ENCODE results near the gene VAMP4. TPM values are rescaled to one million over a fixed set of nuclear protein-coding genes. Genes with fewer than 3 reads are reported as not detected.
A peak's percentile ranks its signal among the peaks of the same experiment; 100 is the strongest.

VAMP4 gene
- total and polyA plus RNA-seq, 11 donors, result 3.8 to 11.3 (median 7.1) TPM

DNA sequence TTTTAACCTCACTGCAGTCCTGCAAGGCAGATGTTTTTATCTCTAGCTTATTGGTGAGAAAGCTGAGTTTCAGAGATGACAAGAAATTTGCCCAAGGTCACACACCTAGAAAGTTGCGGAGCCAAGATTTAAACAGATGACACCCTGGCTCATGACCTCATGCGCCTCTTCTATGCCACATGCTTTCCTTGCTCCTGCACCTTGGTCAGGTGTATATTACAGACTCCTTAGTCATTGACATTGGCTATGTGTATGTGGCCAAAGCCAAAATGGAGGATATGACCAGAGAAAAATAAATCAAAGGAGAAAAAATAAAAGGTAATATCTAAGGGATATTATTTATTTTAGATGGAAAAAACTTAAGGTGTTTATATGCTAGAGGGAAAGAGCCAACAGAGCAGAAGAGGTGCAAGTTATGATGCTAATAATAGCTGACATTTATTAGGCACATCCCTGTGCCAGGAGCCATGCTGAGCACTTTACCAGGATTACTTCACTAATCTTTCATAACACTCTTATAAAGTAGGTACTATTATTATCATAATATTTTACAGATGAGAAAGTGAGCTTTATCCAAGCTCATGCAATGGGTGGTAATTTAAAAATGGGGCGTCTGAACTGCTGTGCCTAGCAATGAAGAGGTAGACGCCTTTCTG is 75.6 kb downstream of the VAMP4 start:
- no peaks in the 10 kb centered on the region for H3K36me3 ChIP-seq
- DNase-seq (peak in 1 of 5 donors; percentile 46), ATAC-seq (peak; percentile 81 to 94 (median 88))
- no peaks in the 10 kb centered on the region for H3K9me3 ChIP-seq
- no peak overlapping the region for H3K4me3 ChIP-seq
- peak overlapping the region in 8 of 12 donors; percentile 4 to 62 (median 34) for H3K27ac ChIP-seq
- TF ChIP-seq POLR2A (IDR thresholded peaks at IDR 0.05), result no peak
- TF ChIP-seq, protein P1, sequence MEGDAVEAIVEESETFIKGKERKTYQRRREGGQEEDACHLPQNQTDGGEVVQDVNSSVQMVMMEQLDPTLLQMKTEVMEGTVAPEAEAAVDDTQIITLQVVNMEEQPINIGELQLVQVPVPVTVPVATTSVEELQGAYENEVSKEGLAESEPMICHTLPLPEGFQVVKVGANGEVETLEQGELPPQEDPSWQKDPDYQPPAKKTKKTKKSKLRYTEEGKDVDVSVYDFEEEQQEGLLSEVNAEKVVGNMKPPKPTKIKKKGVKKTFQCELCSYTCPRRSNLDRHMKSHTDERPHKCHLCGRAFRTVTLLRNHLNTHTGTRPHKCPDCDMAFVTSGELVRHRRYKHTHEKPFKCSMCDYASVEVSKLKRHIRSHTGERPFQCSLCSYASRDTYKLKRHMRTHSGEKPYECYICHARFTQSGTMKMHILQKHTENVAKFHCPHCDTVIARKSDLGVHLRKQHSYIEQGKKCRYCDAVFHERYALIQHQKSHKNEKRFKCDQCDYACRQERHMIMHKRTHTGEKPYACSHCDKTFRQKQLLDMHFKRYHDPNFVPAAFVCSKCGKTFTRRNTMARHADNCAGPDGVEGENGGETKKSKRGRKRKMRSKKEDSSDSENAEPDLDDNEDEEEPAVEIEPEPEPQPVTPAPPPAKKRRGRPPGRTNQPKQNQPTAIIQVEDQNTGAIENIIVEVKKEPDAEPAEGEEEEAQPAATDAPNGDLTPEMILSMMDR (IDR thresholded peaks at IDR 0.05), result no peak
- peaks cover 0 to 32% (median 5%) of the 10 kb centered on the region in 12 donors for H3K4me1 ChIP-seq
- intact Hi-C loops (cut with DNase I), result no loop called here
- no peaks in the 10 kb centered on the region for H3K27me3 ChIP-seq
- WGBS, 4 donors, result 63 to 80% (median 69%) methylated on average over 4 of the region's 4 CpGs

DNA sequence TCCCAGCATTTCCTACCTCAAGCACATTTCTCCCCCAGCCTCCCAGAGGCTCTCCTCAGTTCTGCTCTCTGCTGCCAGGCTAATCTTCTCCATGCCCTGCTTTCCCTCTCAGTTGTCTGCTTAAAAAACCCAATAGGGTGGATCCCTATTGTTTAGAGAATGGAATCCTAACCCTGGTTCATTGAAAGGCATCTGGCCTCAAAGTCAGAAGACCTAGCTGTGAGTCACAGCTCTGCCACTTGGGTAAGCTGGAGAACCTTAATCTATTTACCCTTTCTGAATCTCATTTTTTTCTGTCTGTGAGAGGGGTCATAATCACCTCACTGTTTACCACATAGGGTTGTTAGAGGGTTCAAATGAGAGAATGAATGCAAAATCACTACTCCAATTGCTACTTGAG is 76.9 kb downstream of the VAMP4 start:
- no peak for TF ChIP-seq POLR2A (IDR thresholded peaks at IDR 0.05)
- Histone ChIP-seq H3K27me3 (no peaks in the 10 kb centered on the region), H3K4me3 (no peak overlapping the region), H3K36me3 (no peaks in the 10 kb centered on the region), H3K9me3 (no peaks in the 10 kb centered on the region), H3K27ac (peak overlapping the region in 2 of 12 donors; percentile 32 to 64), H3K4me1 (peaks cover 0 to 32% (median 5%) of the 10 kb centered on the region in 12 donors)
- DNase-seq (no peak), ATAC-seq (no peak)
- intact Hi-C loops (cut with DNase I), result no loop called here

DNA sequence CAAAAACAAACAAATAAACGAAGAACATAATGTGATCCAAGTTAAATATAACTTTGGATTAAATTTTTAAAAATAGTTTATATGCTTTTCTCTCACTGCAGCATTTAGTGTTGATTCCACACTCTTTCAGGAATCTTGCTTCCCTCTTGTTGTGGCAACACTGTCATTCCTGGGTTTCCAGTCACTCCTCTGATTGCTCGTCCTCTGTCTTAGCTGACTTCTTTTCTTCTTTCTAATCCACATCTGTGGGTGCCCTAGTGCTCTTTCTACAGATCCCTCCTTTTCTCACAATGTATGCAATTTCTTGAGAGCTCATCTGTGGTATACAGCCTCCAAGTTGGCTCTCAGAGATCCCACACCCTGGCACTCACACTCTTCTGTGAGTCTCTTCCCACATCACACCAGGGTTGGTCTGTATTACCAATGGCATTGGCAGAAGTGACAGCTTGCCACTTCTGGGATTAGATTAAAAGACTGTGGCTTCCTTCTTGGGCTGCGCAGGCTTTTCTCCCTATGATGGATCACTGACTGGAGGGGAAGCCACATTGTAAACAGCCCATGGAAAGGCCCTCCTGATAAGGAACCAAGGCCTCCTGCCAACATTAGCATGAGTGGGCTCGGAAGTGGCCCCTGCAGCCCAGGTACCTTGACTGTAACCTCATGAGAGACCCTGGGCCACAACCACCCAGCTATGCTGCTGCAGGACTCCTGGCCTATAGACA is 77.8 kb downstream of the VAMP4 start:
- ATAC-seq, result peak in 1 of 4 donors; percentile 11
- intact Hi-C loops (cut with DNase I), result no loop called here
- WGBS, 4 donors, result 58 to 73% (median 63%) methylated on average over 4 of the region's 4 CpGs
- TF ChIP-seq, protein P1 (IDR thresholded peaks at IDR 0.05), result no peak
- TF ChIP-seq POLR2A (IDR thresholded peaks at IDR 0.05), result no peak
- H3K4me3 ChIP-seq, result no peak overlapping the region
- no peaks in the 10 kb centered on the region for H3K9me3 ChIP-seq
- H3K36me3 ChIP-seq, result no peaks in the 10 kb centered on the region
- H3K4me1 ChIP-seq, result peaks cover 0 to 32% (median 5%) of the 10 kb centered on the region in 12 donors
- H3K27me3 ChIP-seq, result no peaks in the 10 kb centered on the region
- DNase-seq, result no peak
- H3K27ac ChIP-seq, result peak overlapping the region in 9 of 12 donors; percentile 2 to 64 (median 50)

DNA sequence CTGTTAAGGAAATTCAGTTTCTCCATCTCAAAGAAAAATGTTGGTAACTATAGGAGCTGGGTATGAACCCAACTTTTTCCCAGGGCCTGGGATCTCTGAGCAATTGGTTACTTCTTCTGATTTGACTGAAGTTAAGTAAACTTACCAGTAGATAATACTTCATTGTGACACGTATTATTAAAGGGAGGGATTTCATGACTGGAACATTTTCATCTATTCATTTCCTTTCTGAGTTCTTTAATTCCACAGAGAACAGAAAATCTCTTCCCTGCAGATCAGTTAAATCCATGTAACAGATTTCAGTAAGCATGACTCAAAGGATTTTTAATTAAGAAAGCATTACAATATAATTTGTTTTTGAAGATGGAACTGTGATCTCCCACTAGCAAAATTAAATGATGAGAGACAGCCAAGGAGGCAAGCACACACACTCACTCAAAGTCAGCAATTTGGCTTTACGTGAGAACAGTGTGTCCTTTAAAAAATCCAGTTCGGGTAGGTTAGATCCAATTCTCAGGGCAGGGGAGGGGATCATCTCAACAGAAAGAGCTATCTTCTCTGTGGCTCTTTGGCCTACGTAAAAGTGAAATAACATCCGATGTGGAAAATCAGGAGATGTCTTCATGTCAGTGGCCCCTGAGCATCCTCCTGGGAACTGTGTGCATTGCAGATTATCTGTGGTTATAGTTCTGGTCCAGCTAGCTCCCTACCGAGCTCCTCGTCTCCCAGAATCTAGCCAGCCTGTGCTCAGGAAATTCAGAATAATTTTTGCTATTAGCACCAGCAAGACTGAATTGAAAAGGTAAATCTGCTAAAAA is 78.6 kb downstream of the VAMP4 start:
- intact Hi-C loops (cut with DNase I), result no loop called here
- TF ChIP-seq, protein P1 (IDR thresholded peaks at IDR 0.05), result no peak
- TF ChIP-seq POLR2A (IDR thresholded peaks at IDR 0.05), result no peak
- Histone ChIP-seq H3K9me3 (no peaks in the 10 kb centered on the region), H3K36me3 (no peaks in the 10 kb centered on the region), H3K4me1 (peaks cover 0 to 32% (median 5%) of the 10 kb centered on the region in 12 donors), H3K27ac (peak overlapping the region in 11 of 12 donors; percentile 2 to 64 (median 31)), H3K4me3 (peak overlapping the region in 1 of 12 donors; percentile 1), H3K27me3 (no peaks in the 10 kb centered on the region)
- ATAC-seq (peak in 3 of 4 donors; percentile 31 to 60 (median 40)), DNase-seq (no peak)
- 60 to 71% (median 66%) methylated on average over 7 of the region's 7 CpGs for WGBS, 4 donors

Measured in heart left ventricle (tissue), 16 donors.